Measurements from ENCODE around the gene SLC12A9.

The SLC12A9 gene

DNA sequence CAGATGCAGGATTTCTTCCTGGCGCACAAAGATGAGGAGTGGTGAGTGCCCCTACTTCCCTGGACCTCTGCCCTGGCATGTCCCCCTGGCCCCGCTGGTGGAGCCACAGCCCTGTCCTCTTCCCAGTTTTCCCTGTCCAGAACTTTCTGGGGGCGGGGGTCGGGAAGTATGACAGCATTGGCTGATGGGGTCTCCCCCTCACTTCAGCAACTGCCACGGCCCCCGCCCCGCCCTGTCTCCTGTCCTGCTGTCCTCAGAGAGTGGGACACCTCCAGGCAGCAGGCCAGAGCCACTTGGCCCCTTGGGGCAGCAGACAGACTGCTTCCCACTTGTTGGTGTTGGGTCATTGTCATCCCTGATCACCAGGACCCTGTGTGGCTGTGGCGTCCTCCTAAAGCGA is 29.7 kb downstream of the SLC12A9 start:
- Histone ChIP-seq H3K27me3 (ENCODE audit: insufficient read depth, low read length) (no peaks in the 10 kb centered on the region), H3K4me1 (ENCODE audit: insufficient read depth, low read length, severe bottlenecking) (peaks cover 32% of the 10 kb centered on the region), H3K9me2 (ENCODE audit: low read depth, low read length) (no peaks in the 10 kb centered on the region), H2AFZ (ENCODE audit: low read length) (no peak overlapping the region), H3K4me2 (ENCODE audit: low read length) (no peak overlapping the region), H3F3A (ENCODE audit: insufficient read depth, low read length) (no peaks in the 10 kb centered on the region), H3K27ac (ENCODE audit: low read depth, low read length, poor library complexity, severe bottlenecking) (no peak overlapping the region), H3K79me2 (ENCODE audit: insufficient read depth, low read length) (peaks cover 38% of the 10 kb centered on the region), H3K9ac (ENCODE audit: low read length) (no peak overlapping the region), H3K36me3 (ENCODE audit: insufficient read depth, low read length) (peaks cover 98% of the 10 kb centered on the region), H4K20me1 (ENCODE audit: insufficient read depth, low read length) (peaks cover 2% of the 10 kb centered on the region; the same call in 1 of the 2 replicates), H3K9me3 (ENCODE audit: low read length) (no peaks in the 10 kb centered on the region), H3K4me3 (ENCODE audit: low read depth, low read length, poor library complexity, severe bottlenecking) (no peak overlapping the region)
- TF ChIP-seq, protein P1, sequence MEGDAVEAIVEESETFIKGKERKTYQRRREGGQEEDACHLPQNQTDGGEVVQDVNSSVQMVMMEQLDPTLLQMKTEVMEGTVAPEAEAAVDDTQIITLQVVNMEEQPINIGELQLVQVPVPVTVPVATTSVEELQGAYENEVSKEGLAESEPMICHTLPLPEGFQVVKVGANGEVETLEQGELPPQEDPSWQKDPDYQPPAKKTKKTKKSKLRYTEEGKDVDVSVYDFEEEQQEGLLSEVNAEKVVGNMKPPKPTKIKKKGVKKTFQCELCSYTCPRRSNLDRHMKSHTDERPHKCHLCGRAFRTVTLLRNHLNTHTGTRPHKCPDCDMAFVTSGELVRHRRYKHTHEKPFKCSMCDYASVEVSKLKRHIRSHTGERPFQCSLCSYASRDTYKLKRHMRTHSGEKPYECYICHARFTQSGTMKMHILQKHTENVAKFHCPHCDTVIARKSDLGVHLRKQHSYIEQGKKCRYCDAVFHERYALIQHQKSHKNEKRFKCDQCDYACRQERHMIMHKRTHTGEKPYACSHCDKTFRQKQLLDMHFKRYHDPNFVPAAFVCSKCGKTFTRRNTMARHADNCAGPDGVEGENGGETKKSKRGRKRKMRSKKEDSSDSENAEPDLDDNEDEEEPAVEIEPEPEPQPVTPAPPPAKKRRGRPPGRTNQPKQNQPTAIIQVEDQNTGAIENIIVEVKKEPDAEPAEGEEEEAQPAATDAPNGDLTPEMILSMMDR (IDR thresholded peaks at IDR 0.05; ENCODE audit: low read length) = no peak
- TF ChIP-seq EZH2 (IDR thresholded peaks at IDR 0.05; ENCODE audit: borderline replicate concordance, low read length) = no peak

DNA sequence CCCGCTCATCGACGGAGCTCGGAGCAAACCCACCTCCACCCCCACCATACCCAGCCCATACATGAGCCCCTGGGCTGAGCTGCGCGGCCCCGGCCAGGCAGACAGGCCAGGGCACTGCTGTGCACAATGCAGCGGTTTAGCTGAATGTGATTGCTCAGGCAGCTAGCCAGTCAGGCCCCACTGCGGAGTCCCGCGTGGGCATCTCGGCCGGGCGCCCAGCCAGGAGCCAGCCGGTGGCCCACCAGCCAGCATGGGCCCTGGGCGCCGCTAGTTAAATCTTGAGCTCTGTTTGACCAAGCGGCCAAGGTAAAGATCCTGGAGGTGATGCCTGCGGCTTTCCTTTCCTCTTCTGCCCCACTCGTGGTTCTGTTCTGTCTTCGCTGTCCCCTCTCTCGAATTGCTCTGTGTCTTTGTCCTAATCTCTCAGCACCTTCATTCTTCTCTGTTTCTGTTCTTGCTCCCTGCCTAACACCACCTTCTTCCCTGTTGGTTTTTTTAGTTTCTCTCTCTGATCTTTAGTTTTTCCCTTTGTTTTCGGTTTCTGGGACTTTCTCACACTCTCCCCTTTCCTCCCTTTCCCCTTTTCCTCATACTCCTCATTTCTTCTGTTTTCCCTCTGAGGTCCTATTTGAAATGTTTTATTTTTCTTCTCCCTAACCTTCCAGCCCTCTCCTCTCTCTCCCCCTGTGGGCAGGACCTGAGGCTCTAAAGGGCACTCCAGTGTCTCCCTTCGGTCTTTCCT is 30.4 kb downstream of the SLC12A9 start:
- Histone ChIP-seq H3K27me3 (ENCODE audit: insufficient read depth, low read length) (no peaks in the 10 kb centered on the region), H3K9me3 (ENCODE audit: low read length) (no peaks in the 10 kb centered on the region), H3K4me1 (ENCODE audit: insufficient read depth, low read length, severe bottlenecking) (peaks cover 32% of the 10 kb centered on the region), H3K79me2 (ENCODE audit: insufficient read depth, low read length) (peaks cover 30% of the 10 kb centered on the region), H3K4me3 (ENCODE audit: low read depth, low read length, poor library complexity, severe bottlenecking) (no peak overlapping the region), H3K4me2 (ENCODE audit: low read length) (no peak overlapping the region), H3K9me2 (ENCODE audit: low read depth, low read length) (no peaks in the 10 kb centered on the region), H3K36me3 (ENCODE audit: insufficient read depth, low read length) (peaks cover 95% of the 10 kb centered on the region), H2AFZ (ENCODE audit: low read length) (no peak overlapping the region), H3K27ac (ENCODE audit: low read depth, low read length, poor library complexity, severe bottlenecking) (no peak overlapping the region), H3K9ac (ENCODE audit: low read length) (no peak overlapping the region), H4K20me1 (ENCODE audit: insufficient read depth, low read length) (peaks cover 2% of the 10 kb centered on the region; the same call in 1 of the 2 replicates), H3F3A (ENCODE audit: insufficient read depth, low read length) (no peaks in the 10 kb centered on the region)
- TF ChIP-seq, protein P1 (IDR thresholded peaks at IDR 0.05; ENCODE audit: low read length) = no peak
- TF ChIP-seq EZH2 (IDR thresholded peaks at IDR 0.05; ENCODE audit: borderline replicate concordance, low read length) = no peak

DNA sequence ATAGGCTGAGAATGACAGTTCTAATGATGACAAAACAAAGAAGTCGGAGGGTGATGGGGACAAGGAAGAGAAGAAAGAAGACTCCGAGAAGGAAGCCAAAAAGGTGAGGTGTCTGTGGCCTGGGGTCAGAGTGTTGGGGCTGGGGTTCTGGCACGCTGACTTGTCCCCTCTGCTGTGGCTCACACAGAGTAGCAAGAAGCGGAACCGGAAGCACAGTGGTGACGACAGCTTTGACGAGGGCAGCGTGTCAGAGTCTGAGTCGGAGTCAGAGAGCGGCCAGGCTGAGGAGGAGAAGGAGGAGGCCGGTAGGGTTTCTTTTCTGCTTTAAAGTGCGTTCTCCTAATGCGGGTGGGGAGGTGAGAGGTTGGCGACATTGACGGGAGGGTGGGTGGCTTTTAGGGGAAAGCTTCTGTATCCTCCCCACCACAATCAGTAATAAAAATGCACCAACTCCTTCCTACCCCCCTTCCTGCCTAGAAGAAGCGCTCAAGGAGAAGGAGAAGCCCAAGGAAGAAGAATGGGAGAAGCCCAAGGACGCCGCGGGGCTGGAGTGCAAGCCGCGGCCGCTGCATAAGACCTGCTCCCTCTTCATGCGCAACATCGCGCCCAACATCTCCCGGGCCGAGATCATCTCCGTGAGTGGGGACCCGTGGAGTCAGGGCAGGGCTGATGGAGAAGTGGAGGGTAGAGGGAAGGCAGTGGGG is 32.4 kb downstream of the SLC12A9 start:
- Histone ChIP-seq H3K27ac (ENCODE audit: low read depth, low read length, poor library complexity, severe bottlenecking) (no peak overlapping the region), H3K36me3 (ENCODE audit: insufficient read depth, low read length) (peaks cover 85% of the 10 kb centered on the region), H3K27me3 (ENCODE audit: insufficient read depth, low read length) (no peaks in the 10 kb centered on the region), H4K20me1 (ENCODE audit: insufficient read depth, low read length) (no peaks in the 10 kb centered on the region), H3K4me1 (ENCODE audit: insufficient read depth, low read length, severe bottlenecking) (peaks cover 32% of the 10 kb centered on the region), H3K9me2 (ENCODE audit: low read depth, low read length) (no peaks in the 10 kb centered on the region), H3K9ac (ENCODE audit: low read length) (no peak overlapping the region), H2AFZ (ENCODE audit: low read length) (no peak overlapping the region), H3K9me3 (ENCODE audit: low read length) (no peaks in the 10 kb centered on the region), H3F3A (ENCODE audit: insufficient read depth, low read length) (0 out of 2 replicates have a peak, but pooled peaks cover 6% of the 10 kb centered on the region), H3K79me2 (ENCODE audit: insufficient read depth, low read length) (peaks cover 11% of the 10 kb centered on the region), H3K4me3 (ENCODE audit: low read depth, low read length, poor library complexity, severe bottlenecking) (no peak overlapping the region), H3K4me2 (ENCODE audit: low read length) (no peak overlapping the region)
- TF ChIP-seq, protein P1 (IDR thresholded peaks at IDR 0.05; ENCODE audit: low read length) = no peak
- no peak for TF ChIP-seq EZH2 (IDR thresholded peaks at IDR 0.05; ENCODE audit: borderline replicate concordance, low read length)
